Adipose tissue (tissue), 3 donors: Measurements from ENCODE around the gene PPP1R3C. TPM values are rescaled to one million over a fixed set of nuclear protein-coding genes. Genes with fewer than 3 reads are reported as not detected.

ENCODE experiments used
- H3K27ac ChIP-seq: one replicate; pipeline ENCODE4 v1.5.1; 2013; ENCODE audit warnings: low read depth, low read length
- WGBS, 3 donors: extraction: QIAGEN DNeasy Blood & Tissue Kit; methylation state at CpG; one replicate each; pipeline ENCODE4 v1.1.7; 2013; 5-methylcytosine and 5-hydroxymethylcytosine counted together
- polyA plus RNA-seq, 3 donors: library from polyadenylated mRNA; stranded (reverse); fragments of 200-250 nt; gene quantifications; one replicate each; pipeline ENCODE4 v1.2.3, GENCODE V29; 2013
- donor health status: healthy with polysubstance abuse.
- donor health status: Bipolar disorder and iron deficiency.
- donor health status: healthy.

PPP1R3C gene
- 1 to 10 TPM; 2.9 to 9.7 (median 9.6) TPM for polyA plus RNA-seq

GRCh38 chr10:91632671-91633550 lies at the start of gene PPP1R3C:
TSS of gene PPP1R3C (minus strand) at chr10:91633071. CDS start at chr10:91632969, 102 bp downstream.
- WGBS, 3 donors: 1 to 4% (median 2%) methylated on average over 61 of the region's 61 CpGs
- no peak within 1 kb of the TSS for H3K27ac ChIP-seq

DNA sequence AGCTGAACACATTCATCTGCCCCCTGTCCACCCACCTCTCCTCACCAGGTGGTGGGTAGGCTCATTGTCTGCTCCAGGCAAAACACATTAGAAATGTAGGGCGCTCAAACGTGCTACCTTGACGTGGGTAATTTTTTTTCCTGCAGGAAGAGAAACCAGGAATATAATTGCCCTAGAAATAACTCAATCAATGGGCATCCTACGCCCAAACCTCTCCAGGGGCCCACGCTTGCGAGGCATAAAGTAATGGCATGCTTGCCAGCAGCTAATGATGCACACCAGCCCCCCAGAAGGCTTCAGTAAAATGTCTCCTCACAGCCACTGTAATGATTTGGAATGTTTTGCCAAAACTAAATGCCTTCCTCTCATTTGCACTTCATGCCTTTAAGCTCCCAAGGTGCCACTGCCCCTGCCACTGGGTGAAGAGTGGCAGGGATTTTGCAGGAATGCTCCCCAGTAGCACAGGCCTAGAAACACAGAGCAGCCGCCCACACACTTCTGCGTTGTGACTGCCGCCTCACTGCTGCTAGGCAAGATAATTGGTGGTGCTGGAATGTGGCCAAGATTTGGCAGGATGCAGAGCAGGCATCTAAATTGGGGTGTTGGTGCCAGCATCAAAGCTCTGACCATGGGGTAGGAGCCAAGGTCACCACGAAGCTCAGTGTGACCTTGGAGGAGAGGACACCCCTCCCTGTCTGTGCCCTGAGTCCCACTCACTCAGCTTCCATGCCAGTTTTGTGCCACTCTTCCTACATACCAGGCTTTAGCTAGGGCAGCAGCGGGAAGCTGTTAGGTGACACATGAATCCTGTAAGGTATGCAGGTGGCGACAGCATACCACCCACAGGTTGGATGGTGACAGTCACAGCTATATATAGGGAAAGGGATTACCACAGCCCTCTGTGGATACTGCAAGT lies 48.7 kb upstream of the PPP1R3C start:
- 67 to 71% (median 68%) methylated on average over 12 of the region's 12 CpGs for WGBS, 3 donors
- no peak overlapping the region for H3K27ac ChIP-seq

GRCh38 chr10:91680487-91680886 lies 47.6 kb upstream of the PPP1R3C start:
- no peak overlapping the region for H3K27ac ChIP-seq
- WGBS, 3 donors: 89 to 93% (median 90%) methylated on average over 3 of the region's 3 CpGs

DNA sequence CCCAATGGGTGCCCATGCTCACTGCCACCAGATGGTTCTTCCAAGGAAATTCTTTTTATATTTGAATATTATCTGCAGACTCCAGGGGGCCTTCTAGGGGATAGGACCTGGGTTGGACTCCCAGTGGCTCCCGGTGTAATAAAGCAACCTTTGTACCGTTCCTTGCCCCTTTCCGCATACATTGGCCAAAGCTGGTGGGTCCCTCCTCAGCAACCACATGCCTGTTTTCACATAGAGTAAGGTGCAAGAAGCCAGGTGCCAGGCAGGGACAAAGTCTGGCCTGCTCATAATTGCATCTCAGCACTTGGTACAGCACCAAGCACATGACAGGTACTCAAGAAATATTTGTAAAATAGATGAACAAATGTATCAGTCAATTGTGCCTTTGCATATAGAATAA lies 46.4 kb upstream of the PPP1R3C start:
- WGBS, 3 donors: 67 to 96% (median 90%) methylated on average over 3 of the region's 3 CpGs
- no peak overlapping the region for H3K27ac ChIP-seq

GRCh38 chr10:91677911-91678310 lies 45.0 kb upstream of the PPP1R3C start:
- 76 to 91% (median 82%) methylated on average over 2 of the region's 2 CpGs for WGBS, 3 donors
- H3K27ac ChIP-seq: no peak overlapping the region

DNA sequence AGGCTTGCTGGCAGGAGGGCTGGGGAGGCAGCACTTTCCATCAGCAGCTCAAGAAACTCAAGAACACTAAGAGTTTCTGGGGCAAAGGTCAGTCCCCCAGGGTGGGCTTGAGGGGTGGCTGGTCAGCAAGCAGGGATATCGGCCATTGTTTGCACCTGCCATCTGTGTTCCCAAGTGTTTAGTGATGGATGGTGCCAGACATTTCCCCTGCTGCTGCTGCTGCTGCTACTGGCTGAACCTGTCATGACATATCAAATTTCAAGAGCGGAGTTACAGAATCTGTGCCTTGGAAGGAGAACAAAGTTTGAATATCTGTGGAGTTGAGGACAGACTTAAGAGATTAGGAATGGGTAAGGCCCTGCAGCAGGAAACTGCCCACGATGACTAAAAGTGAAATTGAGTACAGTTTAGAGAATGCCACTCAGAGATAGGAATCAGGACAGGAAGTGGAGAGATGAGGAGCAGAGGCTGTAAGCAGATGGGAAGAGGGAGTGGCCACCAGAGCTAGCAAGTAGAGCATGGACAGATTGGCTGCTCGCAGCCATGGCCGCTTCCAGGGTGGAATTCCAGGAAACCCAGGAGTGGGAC lies 39.2 kb upstream of the PPP1R3C start:
- 42 to 46% (median 44%) methylated on average over 5 of the region's 5 CpGs for WGBS, 3 donors
- no peak overlapping the region for H3K27ac ChIP-seq

GRCh38 chr10:91668913-91669312 lies 36.0 kb upstream of the PPP1R3C start:
- no peak overlapping the region for H3K27ac ChIP-seq
- 73 to 78% (median 76%) methylated on average over 3 of the region's 3 CpGs for WGBS, 3 donors

DNA sequence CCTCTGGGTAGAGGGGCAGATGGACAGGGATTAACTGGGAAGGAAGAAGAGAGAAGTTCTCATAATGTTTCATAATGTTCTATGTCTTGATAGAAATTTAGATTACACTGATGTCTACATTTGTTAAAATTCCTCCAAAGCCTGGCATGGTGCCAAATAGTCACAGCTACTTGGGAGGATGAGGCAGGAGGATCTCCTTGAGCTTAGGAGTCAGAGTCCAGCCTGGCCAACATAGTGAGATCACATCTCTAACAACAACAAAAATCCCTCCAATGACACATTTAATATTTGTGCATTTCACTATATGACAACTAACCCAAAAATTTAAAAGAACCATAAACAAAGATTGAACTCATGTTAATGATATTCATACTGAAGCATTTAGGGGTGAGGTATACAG lies 33.0 kb upstream of the PPP1R3C start:
- H3K27ac ChIP-seq: no peak overlapping the region

DNA sequence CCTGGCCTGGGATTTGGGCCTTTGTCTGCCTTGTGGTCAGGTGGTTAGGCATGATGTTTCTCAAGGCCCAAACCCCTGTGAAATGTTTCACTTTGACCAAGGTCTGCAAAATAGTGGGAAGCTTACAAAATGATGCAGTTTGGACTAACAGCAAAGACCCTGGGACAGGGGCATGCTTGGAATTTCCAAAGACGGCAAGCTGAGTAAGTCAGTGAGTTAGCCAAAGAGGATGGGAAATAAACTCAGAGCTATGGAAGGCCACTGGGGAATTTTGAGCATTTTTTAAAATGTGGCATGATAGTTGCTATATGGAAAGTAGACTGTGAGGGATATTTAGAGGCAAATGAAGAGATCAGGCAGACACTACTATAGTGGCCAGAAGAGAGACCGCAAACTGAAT lies 31.6 kb upstream of the PPP1R3C start:
- WGBS, 3 donors: 86 to 94% (median 87%) methylated on average over 2 of the region's 2 CpGs
- no peak overlapping the region for H3K27ac ChIP-seq

- WGBS, 3 donors: 74 to 97% (median 93%) methylated on average over 1 of the region's 1 CpG
- H3K27ac ChIP-seq: no peak overlapping the region
Observed at GRCh38 chr10:91662993-91663392, 30.1 kb upstream of the PPP1R3C start.

DNA sequence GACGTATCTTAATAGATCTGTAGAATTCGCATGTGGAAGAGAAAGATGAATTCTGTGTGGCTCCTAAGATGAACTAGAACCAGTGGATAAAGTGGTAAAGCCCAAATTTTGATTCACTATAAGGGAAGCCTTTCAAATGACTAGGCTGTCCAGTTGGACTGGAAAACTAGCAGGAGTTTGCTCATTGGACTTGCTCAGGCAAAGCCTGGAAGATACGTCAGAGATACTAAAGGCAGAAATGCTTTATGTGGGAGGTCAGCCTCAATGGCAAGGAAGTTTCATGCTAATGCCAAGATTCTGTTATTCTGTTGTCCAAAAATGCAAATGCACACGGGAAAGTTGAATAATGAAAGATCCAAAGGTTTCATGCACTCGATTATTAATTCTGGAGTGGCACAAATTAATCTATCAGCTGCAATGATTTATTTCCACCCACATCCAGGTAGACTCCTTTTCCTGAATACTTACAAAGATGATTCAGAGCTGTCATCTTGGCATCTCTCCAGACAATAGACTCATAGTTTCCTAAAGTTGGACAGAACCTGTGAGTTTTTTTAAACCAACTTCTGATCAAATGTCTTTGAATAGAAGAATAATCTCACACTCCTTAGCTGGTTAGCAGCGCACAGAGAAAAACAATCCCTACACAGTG lies 20.5 kb upstream of the PPP1R3C start:
- 59 to 76% (median 59%) methylated on average over 6 of the region's 6 CpGs for WGBS, 3 donors
- H3K27ac ChIP-seq: no peak overlapping the region

DNA sequence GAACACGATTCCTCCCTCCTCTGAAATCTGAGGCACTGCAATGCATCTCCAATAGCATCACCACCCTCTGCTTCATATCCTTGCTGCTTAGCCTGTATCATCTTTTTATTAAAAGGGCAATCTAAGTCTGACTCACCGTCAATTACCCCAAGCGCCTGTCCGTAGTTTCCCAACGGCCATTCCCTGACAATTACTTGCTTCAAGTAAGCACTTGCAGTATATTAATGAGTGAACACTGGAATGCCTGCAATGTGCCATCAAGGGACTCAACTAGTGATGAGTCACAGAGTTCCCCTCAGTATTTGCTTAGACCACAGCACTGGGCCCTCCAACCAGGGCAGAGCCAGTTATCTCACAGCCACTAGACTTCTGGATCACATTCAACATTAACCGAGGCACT lies 19.5 kb upstream of the PPP1R3C start:
- H3K27ac ChIP-seq: no peak overlapping the region
- WGBS, 3 donors: 78 to 83% (median 82%) methylated on average over 6 of the region's 6 CpGs

GRCh38 chr10:91643700-91644099 lies 10.8 kb upstream of the PPP1R3C start:
- H3K27ac ChIP-seq: no peak overlapping the region
- WGBS, 3 donors: 69 to 77% (median 70%) methylated on average over 5 of the region's 5 CpGs

DNA sequence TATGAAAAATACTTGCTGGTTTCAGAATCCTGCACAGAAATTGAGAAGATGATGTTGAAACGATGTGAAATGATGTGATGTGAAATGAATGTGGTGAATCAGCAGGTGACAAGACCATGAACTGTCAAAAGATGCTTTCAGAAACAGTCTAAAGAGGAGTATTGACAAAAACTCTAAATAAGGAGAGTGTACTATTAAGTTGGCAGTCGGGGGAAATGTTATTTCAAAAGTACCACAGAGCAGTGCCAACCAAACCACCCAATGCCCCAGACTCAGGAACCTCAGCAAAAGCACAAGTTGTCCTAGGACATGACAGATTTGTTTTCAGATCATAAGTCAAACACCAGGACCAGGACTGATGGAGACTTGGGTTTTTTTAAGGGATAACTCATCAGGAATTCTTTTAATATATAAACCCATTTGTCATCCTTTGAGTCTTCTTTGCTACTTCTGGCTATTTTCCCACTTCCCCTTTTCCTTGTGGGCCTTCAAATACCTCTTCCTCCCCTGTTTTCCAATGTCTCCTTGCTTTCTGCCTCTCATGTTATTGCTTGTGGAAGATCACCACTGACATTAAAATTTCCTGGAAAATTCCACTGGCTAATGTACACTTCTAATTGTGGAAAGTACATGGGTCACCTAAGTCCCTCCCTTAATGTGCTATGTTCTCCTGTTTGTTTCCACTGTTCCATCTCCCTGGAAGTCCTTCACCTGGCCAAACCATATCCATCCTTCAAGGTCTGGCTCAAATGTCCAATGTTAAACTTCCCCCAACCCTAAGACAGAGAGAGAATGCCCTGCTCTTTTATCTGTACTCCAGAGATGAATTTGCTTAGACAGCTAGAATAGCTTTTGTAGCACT lies 10.2 kb upstream of the PPP1R3C start:
- H3K27ac ChIP-seq: no peak overlapping the region
- 76 to 86% (median 82%) methylated on average over 2 of the region's 2 CpGs for WGBS, 3 donors

DNA sequence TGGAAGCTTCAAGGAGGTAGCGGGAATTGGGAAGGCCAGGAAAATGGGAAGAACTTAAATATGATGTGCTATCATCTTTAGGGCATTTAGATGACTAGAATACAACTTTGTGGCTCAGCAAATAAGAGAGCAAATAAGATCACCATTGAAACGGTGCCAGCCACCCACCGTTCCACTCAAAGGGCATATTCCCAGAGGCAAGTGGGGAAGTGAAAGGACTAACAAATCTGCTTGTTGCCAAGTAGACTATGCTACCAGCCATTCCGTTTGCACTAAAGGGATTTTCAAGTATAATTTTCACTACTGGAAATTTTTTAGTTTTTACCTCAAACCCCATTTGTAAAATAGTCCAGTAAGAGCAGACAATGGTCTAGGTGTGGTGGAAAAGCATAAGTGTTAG lies 4.0 kb upstream of the PPP1R3C start:
- H3K27ac ChIP-seq: no peak overlapping the region
- WGBS, 3 donors: 78 to 80% (median 79%) methylated on average over 4 of the region's 4 CpGs

GRCh38 chr10:91635401-91636400 lies 2.8 kb upstream of the PPP1R3C start:
- no peak overlapping the region for H3K27ac ChIP-seq
- WGBS, 3 donors: 50 to 58% (median 54%) methylated on average over 10 of the region's 10 CpGs
